Activated T-helper 1 cell treated with anti-CD3 and anti-CD28 coated beads, Interleukin-2, amount 50 U/mL, for 16 hours (primary cell): ENCODE data around the gene IQCN.

Source experiments
- DNase-seq, 2 donors: peaks; one replicate each; pipeline ENCODE4 v3.0.0-alpha.2; 2020; ENCODE audit warnings: low read depth in 1 of 2, low spot score in 1 of 2

Gene IQCN

DNA sequence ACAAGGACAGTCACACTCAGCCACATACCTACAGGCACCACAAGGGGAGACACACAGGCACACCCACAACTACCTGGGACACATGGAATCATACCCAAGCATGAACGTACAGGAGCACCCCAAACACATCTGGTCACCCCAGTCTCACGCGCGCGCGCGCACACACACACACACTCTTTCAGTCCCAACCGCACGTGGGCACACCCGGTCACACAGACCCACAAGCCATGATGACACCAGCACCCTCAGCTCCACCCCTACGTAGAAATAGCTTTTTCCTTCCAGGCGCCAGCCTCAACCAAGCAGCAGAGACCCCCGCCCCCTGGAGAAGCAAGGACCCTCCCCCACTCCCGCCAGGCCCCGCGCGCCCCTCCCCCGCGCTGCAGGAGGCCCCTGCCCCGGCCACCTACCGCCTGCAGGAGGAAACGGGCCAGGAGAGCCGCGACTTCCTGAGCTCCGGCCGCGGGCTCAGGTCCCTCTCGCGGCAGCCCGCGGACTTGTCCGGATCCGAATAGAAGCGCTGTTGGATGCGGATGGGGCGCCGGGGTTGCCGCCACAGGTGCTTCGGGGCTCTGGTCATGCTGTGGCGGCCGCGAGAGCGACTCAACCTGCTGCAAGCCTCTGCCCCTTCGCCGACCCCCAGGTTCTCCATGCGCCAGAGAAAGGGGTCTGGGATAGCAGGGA, 41.6 kb downstream of the IQCN start:
- DNase-seq, result no peak

DNA sequence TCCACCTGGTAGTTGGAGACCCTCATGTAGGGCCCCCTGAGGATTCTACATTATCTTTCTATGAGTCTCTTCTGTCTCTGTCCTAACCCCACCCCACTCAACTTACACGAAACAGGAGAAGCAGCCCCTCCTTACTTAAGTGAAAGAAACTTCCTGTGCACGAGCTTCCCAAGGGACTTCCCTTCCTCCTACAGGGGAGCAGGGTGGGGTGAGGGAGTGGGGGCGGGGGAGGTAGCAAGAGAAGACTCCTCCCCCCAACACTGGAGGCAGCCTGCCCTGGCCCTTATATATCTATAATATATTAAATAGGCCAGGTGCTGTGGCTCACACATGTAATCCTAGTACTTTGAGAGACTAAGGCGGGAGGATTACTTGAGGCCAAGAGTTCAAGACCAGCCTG, 42.5 kb downstream of the IQCN start:
- no peak for DNase-seq

DNA sequence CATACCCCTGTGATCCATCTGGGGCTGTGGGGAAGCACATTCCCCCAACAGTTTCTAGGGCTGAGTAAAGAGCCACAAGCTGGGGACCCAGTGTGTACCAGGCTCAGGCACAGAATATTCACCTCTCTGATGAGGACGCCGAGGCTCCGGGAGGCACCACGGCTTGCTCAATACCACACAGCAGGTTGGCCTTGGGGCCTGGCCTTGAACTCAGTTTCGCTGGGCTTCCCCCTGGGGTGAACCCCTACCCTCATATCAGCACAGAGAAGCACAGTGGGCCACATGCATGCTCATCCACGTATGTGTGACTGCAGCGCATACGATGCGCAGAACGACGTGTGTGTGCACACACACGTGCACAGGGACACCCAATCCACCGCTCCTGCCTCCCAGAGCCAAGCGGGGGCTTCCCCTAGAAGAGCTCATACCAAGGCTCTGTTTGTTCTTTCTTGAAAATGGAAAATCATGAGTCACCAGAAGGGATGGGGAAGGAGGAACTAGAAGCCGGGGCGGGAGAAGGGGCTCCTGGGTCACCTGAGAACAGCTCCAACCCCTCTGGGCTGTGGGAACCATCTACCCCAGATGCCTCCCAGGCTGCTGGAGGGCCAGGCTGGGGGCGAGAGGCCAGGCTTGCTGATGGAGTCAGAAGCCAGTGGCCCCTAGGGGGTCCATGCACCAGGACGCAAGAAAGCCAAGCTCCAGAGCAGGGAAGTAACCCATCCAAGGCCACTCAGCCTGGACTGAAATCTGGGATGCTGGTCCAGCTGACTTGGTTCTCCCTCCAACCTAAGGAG, 43.1 kb downstream of the IQCN start:
- no peak for DNase-seq

DNA sequence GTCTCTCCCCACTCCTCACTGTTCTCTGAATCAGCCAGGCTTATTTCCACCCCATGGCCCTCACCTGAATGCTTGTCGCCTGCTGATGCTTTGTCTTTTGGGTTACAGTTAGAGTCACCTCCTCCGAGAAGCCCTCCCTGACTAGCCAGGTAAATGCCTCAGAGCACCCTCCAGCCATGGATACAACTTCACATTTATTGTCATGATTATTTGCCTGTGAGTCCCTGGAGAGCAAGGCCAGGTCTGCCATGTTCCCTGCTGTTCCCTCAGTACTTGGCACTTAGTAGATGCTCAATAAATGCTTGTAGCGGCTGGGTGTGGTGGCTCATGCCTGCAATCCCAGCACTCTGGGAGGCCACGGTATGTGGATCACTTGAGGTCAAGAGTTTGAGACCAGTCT, 44.3 kb downstream of the IQCN start:
- DNase-seq, result no peak

DNA sequence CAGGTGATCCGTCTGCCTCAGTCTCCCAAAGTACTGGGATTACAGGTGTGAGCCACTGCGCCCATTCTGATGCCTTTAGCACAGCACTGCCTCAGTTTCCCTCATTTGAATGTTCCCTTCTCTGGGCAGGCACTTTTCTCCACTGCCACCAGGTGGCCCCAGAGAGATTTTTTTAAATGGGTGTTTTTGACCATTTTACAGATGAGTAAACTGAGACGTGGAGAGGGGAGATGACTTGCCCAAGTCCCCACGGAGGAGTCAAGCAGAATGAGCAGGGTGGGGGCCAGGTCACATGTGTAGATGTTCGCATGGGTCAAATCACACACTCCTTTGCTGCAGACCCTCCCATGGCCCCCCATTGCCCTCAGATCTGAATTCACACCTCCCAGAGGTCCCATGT, 44.8 kb downstream of the IQCN start:
- no peak for DNase-seq

DNA sequence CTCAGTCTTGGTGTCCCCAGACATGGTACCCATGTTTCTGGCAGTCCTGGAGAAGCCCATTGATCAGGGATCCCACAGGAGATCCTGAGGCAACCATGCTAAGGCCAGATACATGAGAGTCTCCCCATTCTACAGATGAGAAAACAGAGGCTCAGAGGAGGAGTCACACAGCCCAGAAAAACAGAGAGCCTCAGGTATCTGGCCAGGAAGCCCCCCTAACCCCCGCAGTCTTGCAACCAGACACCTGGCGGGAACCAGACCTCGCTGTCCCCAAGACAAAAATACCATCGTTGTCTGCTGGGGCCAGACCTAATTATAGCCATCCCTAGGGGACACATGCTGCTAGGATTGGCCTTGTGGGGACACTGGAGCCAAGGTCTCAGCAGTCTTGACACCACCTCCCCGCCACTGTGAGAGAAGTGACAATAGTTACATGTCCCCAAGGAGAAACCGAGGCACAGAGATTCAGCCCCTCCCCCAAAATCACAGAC, 46.4 kb downstream of the IQCN start:
- no peak for DNase-seq

DNA sequence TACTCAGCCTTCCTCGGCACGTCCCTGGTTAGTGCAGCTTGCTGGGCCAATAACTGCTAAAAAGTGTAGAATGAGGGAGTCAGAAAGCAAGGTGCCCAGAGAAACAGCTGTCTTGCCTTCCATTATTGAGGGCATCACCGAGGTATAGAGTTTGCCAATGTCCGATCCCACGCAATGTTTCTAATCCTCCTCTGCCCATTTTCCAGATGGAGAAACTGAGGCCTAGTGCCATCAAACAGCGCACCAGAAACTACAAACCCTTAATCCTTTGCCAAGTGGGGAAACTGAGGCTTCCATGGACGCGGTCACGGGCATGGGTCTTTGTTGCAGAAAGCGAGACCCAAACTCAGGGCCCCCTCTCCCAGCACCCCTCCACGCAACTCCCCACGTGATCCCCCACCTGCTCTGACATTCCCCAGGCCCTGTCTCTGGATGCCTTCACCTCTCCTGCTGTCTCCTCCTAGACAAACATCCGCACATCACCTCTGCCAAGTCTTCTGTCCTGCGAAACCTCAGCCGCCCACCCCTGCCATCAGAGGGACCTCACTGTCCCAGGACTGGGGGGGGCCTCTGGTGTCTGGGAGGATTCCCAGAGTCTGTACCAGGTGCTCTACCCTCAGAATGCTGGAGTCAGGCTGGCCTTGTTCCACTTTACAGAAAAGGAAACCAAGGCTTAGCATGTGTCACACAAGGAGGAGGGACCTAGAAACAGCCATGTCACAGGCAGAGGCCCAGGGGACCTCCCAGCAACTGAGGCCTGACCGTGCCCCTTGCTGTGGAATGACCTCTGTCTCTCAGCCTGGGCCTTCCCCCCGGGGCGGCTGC, 47.1 kb downstream of the IQCN start:
- DNase-seq, result no peak

DNA sequence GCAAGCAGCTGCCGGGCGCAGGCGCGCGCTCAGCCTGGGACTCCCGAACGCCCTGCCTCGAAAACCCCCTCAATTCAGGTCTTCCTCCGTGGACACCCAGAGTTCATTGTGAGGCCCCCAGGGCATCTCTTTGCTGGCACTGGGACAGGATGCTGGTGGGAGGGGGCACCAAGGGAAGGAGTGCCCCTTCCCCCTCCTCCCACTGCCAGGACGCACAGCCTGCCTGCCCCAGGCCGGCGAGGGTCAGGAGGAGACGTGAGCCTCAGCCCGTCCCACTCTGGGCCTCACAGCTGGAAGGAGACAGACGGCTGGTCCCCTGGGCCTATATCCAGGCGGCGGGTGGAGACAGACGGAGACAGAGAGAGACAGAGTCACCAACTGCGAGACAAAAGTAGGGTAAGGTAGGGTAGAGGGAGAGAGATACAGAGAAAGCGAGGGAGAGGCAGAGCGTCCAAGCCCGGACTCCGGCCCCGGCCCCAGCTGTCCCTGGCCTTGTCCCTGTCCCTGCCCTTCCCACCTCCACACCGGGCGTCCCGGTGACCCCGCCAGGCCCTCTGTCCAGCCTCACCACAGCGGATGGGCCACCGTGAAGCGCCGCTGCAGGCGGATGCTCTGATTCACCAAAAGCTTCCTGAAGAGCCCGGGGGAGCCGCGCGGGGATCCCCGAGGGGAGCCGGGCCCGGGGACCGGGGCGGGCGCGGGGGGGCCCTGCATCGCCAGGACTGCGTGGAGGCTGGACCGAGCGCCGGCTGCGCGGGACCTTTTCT, 48.4 kb downstream of the IQCN start, which contains the start of gene PDE4C:
Gene PDE4C, minus strand, starts transcription at position 737 of the 767 bp plus-strand sequence. Its CDS starts 23 bp downstream, at position 714.
- no peak for DNase-seq

DNA sequence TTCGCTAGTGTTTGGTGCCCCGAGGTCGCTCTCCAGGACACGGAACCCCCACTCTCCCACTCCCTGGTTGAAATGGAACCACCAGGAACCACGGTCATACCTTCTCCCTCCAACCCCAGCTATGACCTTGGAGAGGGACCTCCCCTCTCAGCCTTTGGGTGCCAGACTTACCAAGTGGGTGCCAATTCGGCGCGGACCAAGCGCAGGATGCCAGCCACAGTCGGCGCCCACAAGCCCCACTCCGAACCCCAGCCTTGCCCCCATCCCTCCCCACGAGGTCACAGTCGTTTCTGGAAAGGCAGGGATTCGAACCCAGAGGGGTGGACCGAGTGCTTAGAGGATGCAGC, 48.9 kb downstream of the IQCN start:
- DNase-seq, result no peak

DNA sequence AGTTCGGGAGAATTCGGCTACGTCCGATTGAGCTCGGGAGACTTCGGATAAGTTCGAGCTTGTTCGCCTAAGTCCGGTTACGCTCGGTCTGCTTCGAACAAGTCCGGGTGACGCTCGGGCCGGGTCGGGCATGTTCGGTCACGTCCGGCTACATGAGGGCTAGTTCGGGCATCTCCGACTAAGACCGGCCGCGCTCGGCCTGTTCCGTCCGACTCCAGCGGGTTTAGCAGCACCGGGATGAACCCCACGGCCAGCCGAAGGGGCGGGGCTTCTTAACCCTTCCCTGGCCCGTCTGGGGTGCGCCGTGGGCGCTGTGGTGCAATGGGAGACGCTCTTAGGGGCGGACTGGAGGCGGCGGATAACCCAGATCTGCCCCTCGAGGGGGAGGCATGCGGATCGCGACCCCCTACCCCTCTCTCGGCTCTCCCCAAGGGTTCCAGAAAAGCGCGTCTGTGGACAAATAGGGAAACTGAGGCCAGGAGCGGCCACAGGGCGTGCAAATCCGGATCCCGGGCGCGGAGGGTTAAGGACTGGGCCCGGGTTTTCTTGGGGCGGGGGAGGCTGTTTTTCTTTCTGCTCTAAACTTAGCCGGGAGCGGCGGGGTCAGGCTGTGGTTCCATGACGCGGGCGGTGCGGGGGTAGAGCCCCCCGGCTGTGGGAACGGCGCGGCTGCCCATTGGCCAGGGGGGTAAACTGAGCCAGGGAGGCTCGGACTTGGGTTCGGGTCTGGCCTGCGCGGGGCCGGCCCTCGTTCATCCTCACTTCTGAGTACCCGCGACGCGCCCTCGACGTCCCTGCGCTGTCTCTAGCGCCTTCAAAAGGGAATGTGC, 49.5 kb downstream of the IQCN start:
- DNase-seq, result peak; percentile 67 to 72

DNA sequence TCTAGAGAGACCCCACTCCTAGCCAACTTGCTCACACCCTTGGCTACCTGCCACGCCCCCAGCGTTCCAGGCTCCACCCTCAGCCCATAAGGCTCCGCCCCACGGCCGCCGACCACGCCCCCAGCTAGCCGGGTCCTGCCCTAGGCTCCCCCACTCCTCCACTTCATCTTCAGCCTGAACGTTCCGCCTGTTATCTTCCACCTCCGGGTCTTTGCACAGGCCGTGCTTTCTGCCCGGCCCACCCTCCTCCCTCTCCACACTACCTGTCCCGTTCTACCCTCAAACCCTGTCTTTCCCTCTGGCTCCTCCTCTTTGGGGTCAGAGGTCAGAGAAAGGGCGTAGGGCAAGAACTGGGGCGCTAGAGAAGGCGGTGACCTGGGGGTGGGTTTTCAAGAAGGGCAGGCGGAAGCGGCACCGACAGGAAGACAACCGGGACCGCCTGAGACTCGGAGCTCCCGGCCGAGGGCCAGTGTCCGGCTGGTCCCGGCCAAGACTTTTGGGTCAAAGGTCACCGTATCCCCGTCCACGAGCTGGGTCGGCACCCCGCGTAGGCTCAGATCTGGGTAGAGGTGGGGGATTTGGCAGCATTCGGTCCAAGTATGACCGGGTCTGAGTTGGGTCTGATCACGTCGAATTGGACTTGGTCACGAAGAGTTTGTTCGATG, 50.3 kb downstream of the IQCN start:
- no peak for DNase-seq

DNA sequence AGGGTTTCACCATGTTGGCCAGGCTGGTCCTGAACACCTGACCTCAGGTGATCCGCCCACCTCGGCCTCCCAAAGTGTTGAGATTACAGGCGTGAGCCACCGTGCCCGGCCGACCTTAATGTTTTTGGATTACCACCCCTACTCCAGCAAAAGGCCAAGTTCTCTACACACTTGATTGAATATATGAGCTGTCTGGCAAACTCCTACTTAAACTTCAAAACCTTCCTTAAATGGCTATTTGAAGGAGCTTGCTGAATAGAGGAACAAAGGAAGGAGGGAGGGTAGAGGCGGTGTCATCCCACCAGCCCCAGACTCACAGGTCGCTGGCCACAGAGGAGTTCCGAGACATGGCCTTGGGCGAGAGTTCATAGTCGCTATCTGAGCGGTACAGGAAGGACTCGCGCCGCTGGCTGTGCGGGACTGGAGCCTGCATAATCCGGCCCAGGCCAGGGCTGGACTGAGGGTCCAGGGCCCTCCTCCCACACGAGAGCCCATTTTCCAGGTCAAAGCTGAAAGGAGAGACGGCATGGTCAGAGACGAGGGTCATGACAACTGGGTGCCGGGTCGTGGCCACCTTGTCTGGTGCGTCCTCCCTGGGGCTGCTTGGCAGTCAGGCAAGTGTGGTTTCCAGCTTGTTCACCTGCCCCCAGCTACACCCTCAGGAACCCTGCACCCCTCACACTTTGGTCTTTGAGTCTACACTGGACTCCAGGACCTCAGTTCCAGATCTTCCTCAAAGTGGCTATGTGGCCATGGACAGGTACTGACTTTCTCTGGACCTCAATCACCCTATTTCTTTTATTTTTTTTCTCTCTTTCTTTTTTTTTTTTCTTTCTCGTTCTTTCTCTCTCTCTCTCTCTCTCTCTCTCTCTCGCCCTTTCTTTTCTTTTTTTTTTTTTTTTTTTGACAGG, 52.2 kb downstream of the IQCN start:
- no peak for DNase-seq

DNA sequence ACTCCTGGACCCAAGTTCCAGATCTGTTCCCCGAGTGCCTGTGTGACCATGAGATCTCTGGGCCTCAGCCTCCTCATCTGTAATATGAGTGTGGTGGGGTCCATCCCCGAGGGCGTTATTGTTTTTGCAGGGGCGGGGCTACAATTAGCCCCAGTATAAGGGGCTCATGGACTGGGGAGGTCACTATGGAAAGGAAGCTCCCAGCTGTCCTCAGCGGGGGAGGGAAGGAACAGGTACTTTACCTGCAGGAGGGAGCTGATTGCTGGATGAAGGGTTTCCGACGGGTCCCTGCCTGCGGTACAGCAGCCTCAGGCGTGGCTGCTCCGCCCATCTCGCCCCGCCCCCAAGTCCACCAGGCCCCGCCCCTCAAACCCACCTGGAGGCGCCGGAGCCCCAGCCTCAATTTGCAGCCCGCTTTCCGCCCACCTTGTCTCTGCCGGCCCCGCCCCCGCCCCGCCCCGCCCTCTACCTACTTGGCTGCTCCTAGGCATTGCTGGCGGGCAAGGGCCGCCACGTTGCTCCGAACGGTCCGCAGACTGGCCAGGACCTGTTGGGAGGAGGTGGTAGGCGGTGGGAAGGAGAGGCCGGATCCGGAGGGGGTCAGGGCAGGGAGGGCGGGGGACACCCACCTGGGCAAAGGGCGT, 53.5 kb downstream of the IQCN start:
- no peak for DNase-seq

DNA sequence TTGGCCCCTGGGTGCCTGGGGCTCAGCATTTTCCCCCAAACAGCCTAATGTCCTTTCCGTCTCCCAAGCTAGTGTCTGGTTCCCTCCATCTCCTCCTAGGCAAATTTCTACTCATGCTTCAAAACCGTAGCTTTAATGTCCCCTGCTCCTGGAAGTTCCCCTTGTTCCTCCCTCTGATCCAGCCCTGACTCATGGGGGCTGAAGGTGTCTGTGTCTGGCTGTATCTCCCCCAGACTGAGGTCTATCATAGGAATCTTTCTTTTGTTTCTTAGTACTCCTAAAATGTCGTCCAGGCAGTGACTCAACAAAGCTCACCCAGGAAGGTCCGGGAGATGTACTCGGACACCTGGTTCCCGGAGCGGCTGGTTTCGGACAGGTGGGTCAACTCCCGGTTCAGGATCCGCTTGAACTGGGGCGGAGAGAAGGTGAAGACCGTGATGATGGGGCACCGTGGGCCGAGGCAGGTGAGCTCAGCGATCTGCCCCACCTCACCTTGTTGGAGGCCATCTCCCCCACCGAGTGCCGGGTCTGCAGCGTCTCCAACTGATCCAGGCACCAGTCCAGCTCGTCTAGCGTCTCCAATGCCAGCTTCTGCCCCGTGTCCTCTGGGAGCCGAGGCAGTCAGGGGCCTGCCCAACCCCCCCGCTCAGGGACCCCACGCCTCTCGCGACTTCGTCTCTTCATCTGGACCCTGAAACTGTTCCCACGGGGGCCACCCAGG, 54.2 kb downstream of the IQCN start:
- no peak for DNase-seq

DNA sequence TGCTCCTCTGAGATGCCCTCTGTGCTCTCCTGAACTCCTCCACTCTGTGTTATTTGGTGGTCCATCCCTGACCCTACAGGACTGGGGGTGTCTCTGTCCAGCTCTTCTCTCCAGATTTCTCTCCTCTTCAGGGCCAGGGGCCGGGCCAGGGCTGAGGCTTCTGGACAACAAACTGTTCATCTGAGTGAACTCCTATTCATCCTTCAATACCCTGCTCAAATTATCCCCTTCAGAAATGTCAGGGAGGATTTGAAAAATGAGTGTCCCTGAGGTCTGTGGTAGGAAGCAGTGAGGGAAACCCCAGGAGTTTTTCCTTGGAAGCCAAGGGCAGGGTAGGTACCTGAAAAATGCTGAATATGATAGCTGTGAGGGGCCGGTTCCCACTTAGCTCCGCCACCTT, 55.7 kb downstream of the IQCN start:
- no peak for DNase-seq

DNA sequence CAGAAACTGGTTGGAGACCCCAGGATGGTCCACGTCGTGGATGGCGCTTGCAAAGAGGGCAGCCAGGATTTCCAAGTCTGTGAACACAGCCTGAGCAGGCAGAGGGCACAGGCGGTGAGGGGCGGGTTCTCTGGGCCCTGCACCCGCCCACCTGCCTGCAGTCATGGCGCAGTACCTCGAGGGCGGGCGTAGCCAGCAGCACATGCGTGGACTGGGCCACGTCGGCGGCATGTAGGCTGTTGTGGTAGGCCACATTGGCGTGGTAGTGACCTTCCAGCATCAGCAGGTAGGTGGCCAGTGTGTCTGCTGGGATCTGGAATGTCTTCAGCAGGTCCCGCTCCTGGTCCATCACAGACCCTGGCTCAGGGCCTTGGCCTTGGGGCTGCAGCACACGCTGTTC, 56.1 kb downstream of the IQCN start:
- DNase-seq, result no peak

DNA sequence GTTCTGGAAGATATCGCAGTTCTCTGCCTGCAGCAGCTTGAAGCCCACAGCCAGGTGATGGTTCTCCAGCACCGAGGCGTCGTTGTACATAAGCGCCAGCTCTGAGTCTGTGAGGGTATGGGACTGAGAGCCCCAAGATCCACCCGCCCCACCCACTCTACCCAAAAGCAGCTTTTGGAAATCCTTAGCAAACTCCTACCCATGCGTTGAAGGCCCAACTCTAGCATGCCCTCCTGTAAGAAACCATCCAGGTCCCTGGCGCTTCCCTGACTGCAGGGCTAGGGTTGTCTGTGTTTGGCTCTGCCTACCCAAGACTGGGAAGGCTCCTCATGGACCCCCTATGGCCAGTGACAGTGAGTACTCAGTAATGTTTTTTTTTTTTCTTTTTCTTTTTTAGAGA, 57.5 kb downstream of the IQCN start:
- DNase-seq, result no peak
